Hepatocyte (in vitro differentiated cells): ENCODE data around the gene MACF1. TPM values are rescaled to one million over a fixed set of nuclear protein-coding genes. Genes with fewer than 3 reads are reported as not detected.

Experiments used
- DNase-seq: peaks from one replicate; pipeline ENCODE4 v3.0.0-alpha.2; 2016; ENCODE audit warnings: low spot score
- H2AFZ ChIP-seq: fragments of 200-600 bp; sonication (generic); 2 replicates; pipeline ENCODE4 v1.6.0; 2016; ENCODE audit warnings: antibody characterized with exemption, mild to moderate bottlenecking
- H3K27ac ChIP-seq: fragments of 200-600 bp; sonication (generic); 2 replicates; pipeline ENCODE4 v1.5.1; 2016; ENCODE audit warnings: mild to moderate bottlenecking
- H3K27me3 ChIP-seq: fragments of 200-600 bp; sonication (generic); 2 replicates; pipeline ENCODE4 v1.6.1; 2016
- H3K36me3 ChIP-seq: fragments of 200-600 bp; sonication (generic); replicated peaks from 2 replicates; pipeline ENCODE4 v1.5.1; 2016; ENCODE audit warnings: low read depth; ENCODE audit not compliant: insufficient read depth
- H3K4me1 ChIP-seq: fragments of 200-600 bp; sonication (generic); 2 replicates; pipeline ENCODE4 v1.5.1; 2016; ENCODE audit warnings: mild to moderate bottlenecking, moderate library complexity; ENCODE audit not compliant: insufficient read depth
- H3K4me2 ChIP-seq: fragments of 200-600 bp; sonication (generic); 2 replicates; pipeline ENCODE4 v1.6.0; 2016
- H3K4me3 ChIP-seq: fragments of 200-600 bp; sonication (generic); 2 replicates; pipeline ENCODE4 v1.5.1; 2016; ENCODE audit warnings: mild to moderate bottlenecking
- H3K79me2 ChIP-seq: fragments of 200-600 bp; sonication (generic); 2 replicates; pipeline ENCODE4 v1.6.0; 2017; ENCODE audit warnings: mild to moderate bottlenecking
- H3K9me2 ChIP-seq: fragments of 200-600 bp; sonication (generic); replicated peaks from 2 replicates; pipeline ENCODE4 v1.6.0; 2017; ENCODE audit warnings: mild to moderate bottlenecking; ENCODE audit not compliant: insufficient read depth
- H3K9me3 ChIP-seq: fragments of 200-600 bp; sonication (generic); 2 replicates; pipeline ENCODE4 v1.5.1; 2016; ENCODE audit warnings: low read depth, mild to moderate bottlenecking
- H4K20me1 ChIP-seq: fragments of 200-600 bp; sonication (generic); 2 replicates; pipeline ENCODE4 v1.6.0; 2016; ENCODE audit warnings: mild to moderate bottlenecking; ENCODE audit not compliant: insufficient read depth, poor library complexity, severe bottlenecking
- CTCF ChIP-seq: fragments of 200-600 bp; sonication (generic); IDR thresholded peaks from 2 replicates; pipeline ENCODE4 v1.5.1; 2016; ENCODE audit warnings: antibody characterized with exemption, mild to moderate bottlenecking; ENCODE audit not compliant: poor library complexity
- EZH2 ChIP-seq: fragments of 200-600 bp; sonication (generic); IDR thresholded peaks from 2 replicates; pipeline ENCODE4 v1.6.1; 2016; ENCODE audit warnings: antibody characterized with exemption, mild to moderate bottlenecking, borderline replicate concordance
- EZH2phosphoT487 ChIP-seq: fragments of 200-600 bp; sonication (generic); IDR thresholded peaks from one replicate; pipeline ENCODE4 v1.6.1; 2018; ENCODE audit warnings: antibody characterized with exemption, mild to moderate bottlenecking, low read depth, moderate library complexity; ENCODE audit not compliant: unreplicated experiment, severe bottlenecking
- WGBS: methylation state at CpG from one replicate; pipeline ENCODE4 v1.1.6; 2016; ENCODE audit warnings: low lambda C conversion rate; ENCODE audit errors: missing lambda C conversion rate; 5-methylcytosine and 5-hydroxymethylcytosine counted together
- polyA plus RNA-seq: library from polyadenylated mRNA; unstranded; fragments of >200 nt; fragmentation: Nextera tagmentation; extraction: Ambion mirVana; gene quantifications from 2 replicates; pipeline ENCODE4 v1.2.1, GENCODE V29; 2016
- total RNA-seq: library from RNA; depleted of rRNA; stranded (reverse); fragments of >200 nt; gene quantifications from 2 replicates; pipeline ENCODE4 v1.2.3, GENCODE V29; 2014

MACF1 gene
- total and polyA plus RNA-seq, 2 experiments from 2014 or later: 47.1 to 136 TPM

- WGBS: 72% methylated on average over 5 of the region's 5 CpGs
- no peaks in the 10 kb centered on the region for H3K36me3 ChIP-seq
- no peak overlapping the region for H3K4me2 ChIP-seq
Observed at GRCh38 chr1:39297551-39297950, 93.1 kb downstream of the MACF1 start.

GRCh38 chr1:39301606-39302005 lies 97.1 kb downstream of the MACF1 start:
- no peaks in the 10 kb centered on the region for H3K9me3 ChIP-seq
- no peaks in the 10 kb centered on the region for H3K79me2 ChIP-seq
- TF ChIP-seq EZH2: no peak
- no peak for TF ChIP-seq EZH2phosphoT487
- no peak for TF ChIP-seq CTCF
- no peak for DNase-seq
- H3K4me2 ChIP-seq: no peak overlapping the region
- no peaks in the 10 kb centered on the region for H3K9me2 ChIP-seq
- H2AFZ ChIP-seq: no peak overlapping the region
- no peak overlapping the region for H3K27ac ChIP-seq
- no peak overlapping the region for H3K4me3 ChIP-seq
- no peaks in the 10 kb centered on the region for H3K4me1 ChIP-seq
- 93% methylated on average over 5 of the region's 5 CpGs for WGBS
- no peaks in the 10 kb centered on the region for H3K36me3 ChIP-seq
- H3K27me3 ChIP-seq: no peaks in the 10 kb centered on the region
- H4K20me1 ChIP-seq: no peaks in the 10 kb centered on the region

More at GRCh38 chr1:39297551-39297950, 93.1 kb downstream of the MACF1 start:
- Histone ChIP-seq H2AFZ (no peak overlapping the region), H3K27ac (no peak overlapping the region), H3K4me3 (no peak overlapping the region), H3K9me2 (no peaks in the 10 kb centered on the region), H3K79me2 (no peaks in the 10 kb centered on the region), H3K9me3 (no peaks in the 10 kb centered on the region), H3K27me3 (no peaks in the 10 kb centered on the region), H3K4me1 (peaks cover 5% of the 10 kb centered on the region), H4K20me1 (no peaks in the 10 kb centered on the region)
- TF ChIP-seq CTCF (no peak), EZH2 (no peak), EZH2phosphoT487 (no peak)
- DNase-seq: no peak

- no peaks in the 10 kb centered on the region for H3K36me3 ChIP-seq
- H3K4me1 ChIP-seq: no peaks in the 10 kb centered on the region
- TF ChIP-seq CTCF (no peak), EZH2 (no peak), EZH2phosphoT487 (no peak)
- WGBS: 74% methylated on average over 2 of the region's 2 CpGs
- no peak overlapping the region for H2AFZ ChIP-seq
- DNase-seq: no peak
- H3K79me2 ChIP-seq: no peaks in the 10 kb centered on the region
- no peaks in the 10 kb centered on the region for H3K9me3 ChIP-seq
- H4K20me1 ChIP-seq: no peaks in the 10 kb centered on the region
- H3K4me2 ChIP-seq: no peak overlapping the region
- H3K27me3 ChIP-seq: no peaks in the 10 kb centered on the region
- no peak overlapping the region for H3K4me3 ChIP-seq
- H3K27ac ChIP-seq: no peak overlapping the region
- no peaks in the 10 kb centered on the region for H3K9me2 ChIP-seq
Observed at GRCh38 chr1:39305555-39305954, 101.1 kb downstream of the MACF1 start.

- no peaks in the 10 kb centered on the region for H3K9me2 ChIP-seq
- no peak overlapping the region for H2AFZ ChIP-seq
- H4K20me1 ChIP-seq: no peaks in the 10 kb centered on the region
- no peaks in the 10 kb centered on the region for H3K36me3 ChIP-seq
- H3K4me2 ChIP-seq: no peak overlapping the region
- DNase-seq: no peak
- WGBS: 95% methylated on average over 6 of the region's 6 CpGs
- no peak overlapping the region for H3K4me3 ChIP-seq
- no peak overlapping the region for H3K27ac ChIP-seq
- no peak for TF ChIP-seq EZH2phosphoT487
- no peak for TF ChIP-seq CTCF
- TF ChIP-seq EZH2: no peak
- no peaks in the 10 kb centered on the region for H3K4me1 ChIP-seq
- H3K9me3 ChIP-seq: no peaks in the 10 kb centered on the region
- H3K79me2 ChIP-seq: no peaks in the 10 kb centered on the region
- H3K27me3 ChIP-seq: no peaks in the 10 kb centered on the region
Observed at GRCh38 chr1:39310015-39310414, 105.5 kb downstream of the MACF1 start.
